Testis (tissue), 2 donors: ENCODE results near the gene GLTPD2.

Experiments used
- CTCF ChIP-seq, 3 experiments: fragments of 450-650 bp in 2 of 3; fragments of 200-600 bp in 1 of 3; sonication (generic) in 1 of 3; IDR thresholded peaks; one replicate each; pipeline ENCODE4 v1.5.1; 2016 to 2019; ENCODE audit warnings: antibody characterized with exemption in 3 of 3, mild to moderate bottlenecking in 2 of 3, moderate library complexity in 1 of 3
- POLR2A ChIP-seq: fragments of 450-650 bp; IDR thresholded peaks from one replicate; pipeline ENCODE4 v1.6.1; 2017; ENCODE audit warnings: antibody characterized with exemption, mild to moderate bottlenecking, moderate library complexity

- TF ChIP-seq POLR2A (no peak), CTCF (IDR thresholded peaks at IDR 0.05) (no peak)
These were observed 45.5 kb upstream of the GLTPD2 start for GRCh38 chr17:4743216-4743615.
